KOPT-K1 (cell line): ENCODE measurements around the gene BOLA1.
"Not testable (repeated sequence)": the region's sequence is repeated elsewhere in the genome, so short reads cannot be mapped to it uniquely, and the experiment has no call there.

ENCODE experiments used
- H3K27ac ChIP-seq: fragments of 200-600 bp; sonication (generic); 2 replicates; pipeline ENCODE4 v1.5.1; 2016; ENCODE audit warnings: antibody characterized with exemption, mild to moderate bottlenecking, low read depth, low read length; ENCODE audit not compliant: poor library complexity, severe bottlenecking
- H3K36me3 ChIP-seq: fragments of 200-600 bp; sonication (generic); 2 replicates; pipeline ENCODE4 v1.5.1; 2017; ENCODE audit warnings: antibody characterized with exemption, mild to moderate bottlenecking, low read length, moderate library complexity; ENCODE audit not compliant: insufficient read depth
- H3K9me3 ChIP-seq: fragments of 200-600 bp; sonication (generic); 2 replicates; pipeline ENCODE4 v1.5.1; 2017; ENCODE audit warnings: antibody characterized with exemption, low read length, mild to moderate bottlenecking; ENCODE audit not compliant: insufficient read depth, poor library complexity, severe bottlenecking

The BOLA1 gene

DNA sequence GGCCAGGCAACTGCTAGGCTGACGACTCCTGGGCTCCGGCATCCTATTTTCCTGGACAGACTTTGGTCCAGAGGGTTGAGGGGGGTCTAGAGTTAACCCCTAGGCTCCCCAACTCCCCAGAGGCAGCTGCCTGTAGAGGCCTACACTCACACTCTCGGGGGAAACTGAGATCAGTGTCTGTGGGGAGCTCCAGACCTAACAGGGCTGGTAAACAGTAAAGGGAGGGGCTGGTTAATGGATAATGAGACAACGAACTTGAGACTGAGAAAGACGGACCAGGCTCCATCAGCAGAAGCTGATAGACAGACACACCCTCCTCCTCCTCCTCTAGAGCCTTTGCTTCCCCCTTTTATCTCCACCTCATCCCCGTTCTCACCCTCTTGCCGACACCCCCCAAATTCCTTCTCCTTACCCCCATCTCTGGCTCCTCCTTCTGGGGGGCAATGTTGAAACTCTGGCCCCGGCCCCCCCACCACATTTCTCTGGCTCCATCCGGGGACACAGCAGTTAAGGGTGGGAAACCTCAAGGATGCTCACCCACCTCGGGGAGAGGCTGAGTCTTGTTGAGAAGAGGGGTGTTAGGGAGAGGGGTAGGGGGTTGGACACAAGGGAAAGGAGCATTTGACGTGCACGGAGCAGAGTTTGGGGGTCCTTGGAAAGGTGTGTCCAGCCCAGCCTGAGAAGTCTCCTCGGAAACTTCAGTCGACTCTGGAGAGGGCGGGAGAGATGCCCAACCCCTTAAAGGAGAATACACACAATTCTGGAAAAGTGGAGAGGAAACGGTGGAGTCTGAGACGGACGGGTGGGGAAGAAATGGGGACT, 37.0 kb downstream of the BOLA1 start, which contains the start of gene MTMR11:
MTMR11 (minus strand) TSS at position 710 of the 822 bp plus-strand sequence; CDS start at position 478, 232 bp downstream.
- Histone ChIP-seq H3K36me3 (no peaks in the 10 kb centered on the region), H3K9me3 (no peaks in the 10 kb centered on the region), H3K27ac (peak within 1 kb of the TSS; percentile 61)

- Histone ChIP-seq H3K27ac (peak overlapping the region; percentile 61), H3K36me3 (no peaks in the 10 kb centered on the region), H3K9me3 (no peaks in the 10 kb centered on the region)
These were observed 37.8 kb downstream of the BOLA1 start for GRCh38 chr1:149936992-149937705.

GRCh38 chr1:149937759-149938158, 38.4 kb downstream of the BOLA1 start:
- Histone ChIP-seq H3K27ac (peak overlapping the region; percentile 61), H3K9me3 (no peaks in the 10 kb centered on the region), H3K36me3 (no peaks in the 10 kb centered on the region)

- H3K36me3 ChIP-seq, H3K9me3 ChIP-seq: not testable (repeated sequence)
- H3K27ac ChIP-seq: peak overlapping the region; percentile 22
These were observed 39.3 kb downstream of the BOLA1 start for GRCh38 chr1:149938668-149939003.

DNA sequence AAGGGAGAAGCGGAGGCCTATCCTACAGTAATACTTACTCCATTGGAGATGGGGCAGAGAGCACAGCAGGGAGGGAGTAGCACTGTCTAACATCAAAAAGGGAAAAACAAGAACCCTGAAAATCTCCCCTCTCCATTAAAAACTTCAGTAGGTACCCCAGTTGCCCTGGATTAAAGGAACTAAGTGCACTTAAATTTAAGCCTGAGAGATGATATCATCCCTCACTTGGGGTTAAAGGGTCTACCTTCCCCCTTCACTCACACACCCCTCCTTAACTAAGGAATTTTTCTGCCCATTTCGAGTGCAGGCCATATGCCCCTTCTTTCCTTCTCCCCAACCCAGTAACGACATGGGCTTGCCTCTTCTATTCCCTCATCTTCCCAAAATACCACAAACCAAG, 41.1 kb downstream of the BOLA1 start:
- no peaks in the 10 kb centered on the region for H3K9me3 ChIP-seq
- H3K27ac ChIP-seq: no peak overlapping the region

GRCh38 chr1:149942207-149942606, 42.8 kb downstream of the BOLA1 start:
- H3K36me3 ChIP-seq: peaks cover 8% of the 10 kb centered on the region; the same call in 1 of the 2 replicates
- H3K27ac ChIP-seq: peak overlapping the region; percentile 58
- no peaks in the 10 kb centered on the region for H3K9me3 ChIP-seq

More for the DNA sequence above, 41.1 kb downstream of the BOLA1 start:
- H3K36me3 ChIP-seq: peaks cover 8% of the 10 kb centered on the region; the same call in 1 of the 2 replicates

DNA sequence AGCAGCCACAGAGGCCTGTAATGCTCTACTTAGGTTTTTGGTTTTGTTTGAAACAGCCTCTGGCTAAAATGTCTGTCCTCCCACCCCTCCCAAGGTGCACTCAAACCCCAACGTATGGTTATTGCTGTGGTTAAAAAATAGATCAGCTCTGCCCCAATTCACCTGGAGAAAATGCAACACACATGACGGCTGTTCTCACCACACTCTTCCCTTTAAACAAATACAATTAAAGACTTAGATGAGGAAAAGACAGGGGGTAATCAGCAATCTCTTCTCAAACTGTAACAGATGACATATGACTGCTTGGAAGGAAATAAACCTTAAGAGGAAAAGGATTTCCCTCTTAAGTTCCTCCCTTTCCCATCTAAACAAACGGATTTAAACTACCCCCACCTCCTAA, 43.5 kb downstream of the BOLA1 start:
- no peaks in the 10 kb centered on the region for H3K9me3 ChIP-seq
- peak overlapping the region; percentile 58 for H3K27ac ChIP-seq
- peaks cover 8% of the 10 kb centered on the region; the same call in 1 of the 2 replicates for H3K36me3 ChIP-seq

- Histone ChIP-seq H3K9me3 (no peaks in the 10 kb centered on the region), H3K27ac (no peak overlapping the region), H3K36me3 (peaks cover 8% of the 10 kb centered on the region; the same call in 1 of the 2 replicates)
These were observed 45.8 kb downstream of the BOLA1 start for GRCh38 chr1:149945206-149945605.

DNA sequence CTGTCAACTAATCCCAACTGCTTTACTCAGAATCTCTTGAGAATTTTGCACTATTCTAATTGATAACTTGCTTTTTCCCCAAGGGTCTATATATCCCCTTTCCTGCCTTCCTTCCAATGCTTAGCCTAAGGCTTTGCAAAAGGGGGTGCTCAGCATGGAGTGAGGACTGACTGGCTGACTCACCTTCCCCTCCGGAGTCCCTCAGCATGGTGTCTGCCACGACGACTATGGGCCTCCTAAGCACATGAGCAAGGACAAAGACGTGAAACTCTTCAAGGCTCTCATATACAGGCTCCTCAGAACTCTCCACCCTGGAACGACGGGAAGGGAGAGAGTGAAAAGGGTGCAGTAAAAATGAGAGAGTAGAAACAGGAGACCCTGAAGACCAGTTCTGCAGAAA, 50.5 kb downstream of the BOLA1 start:
- H3K9me3 ChIP-seq: no peaks in the 10 kb centered on the region
- peaks cover 3% of the 10 kb centered on the region; the same call in 1 of the 2 replicates for H3K36me3 ChIP-seq
- H3K27ac ChIP-seq: no peak overlapping the region
